Activated CD8-positive, alpha-beta memory T cell treated with anti-CD3 and anti-CD28 coated beads, Interleukin-2, amount 50 U/mL, for 4 hours (primary cell): ENCODE results near the gene MYH14.
A peak's percentile ranks its signal among the peaks of the same experiment; 100 is the strongest.
"Not testable (repeated sequence)": the region's sequence is repeated elsewhere in the genome, so short reads cannot be mapped to it uniquely, and the experiment has no call there.

Source experiments
- DNase-seq: peaks from one replicate; pipeline ENCODE4 v3.0.0-alpha.2; 2020

MYH14 gene

DNA sequence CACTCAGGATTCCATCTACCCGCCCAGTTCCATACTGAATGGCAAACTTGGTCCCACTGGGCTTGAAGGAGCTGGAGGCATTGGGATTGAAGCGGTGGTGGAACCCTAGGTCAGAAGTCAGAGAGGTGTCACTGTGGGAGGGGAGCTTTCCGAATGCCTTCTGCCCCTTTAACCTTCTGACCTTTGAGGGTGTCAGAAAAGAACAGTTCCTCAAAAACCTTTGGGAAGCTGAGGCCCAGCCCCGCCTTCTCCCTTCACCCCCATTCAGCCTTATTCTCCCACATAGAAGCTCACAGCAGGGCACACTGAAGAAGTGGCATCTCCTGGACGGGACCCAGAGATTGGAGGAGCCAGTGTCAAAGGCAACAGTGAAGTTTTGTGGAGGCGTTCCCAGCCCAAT is 133.6 kb downstream of the MYH14 start:
- DNase-seq: not testable (repeated sequence)

DNA sequence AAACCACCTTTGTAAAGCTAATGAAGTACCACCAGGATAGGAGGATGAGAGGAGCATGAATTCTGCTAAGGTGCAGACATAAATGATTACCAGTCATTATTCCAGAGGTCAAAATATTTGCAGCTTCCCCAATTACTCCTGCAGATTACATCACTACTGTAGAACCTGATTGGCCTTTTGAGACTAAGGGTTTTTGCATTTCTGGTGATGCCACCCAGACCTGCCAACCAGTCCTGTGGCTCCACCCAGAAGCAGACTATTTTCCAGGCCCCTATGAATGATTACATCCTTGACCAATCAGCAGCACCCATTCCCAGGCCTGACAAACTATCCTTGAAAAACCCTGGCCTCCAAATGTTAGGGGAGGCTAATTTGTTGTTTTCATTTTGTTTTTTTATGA is 136.9 kb downstream of the MYH14 start:
- no peak for DNase-seq

DNA sequence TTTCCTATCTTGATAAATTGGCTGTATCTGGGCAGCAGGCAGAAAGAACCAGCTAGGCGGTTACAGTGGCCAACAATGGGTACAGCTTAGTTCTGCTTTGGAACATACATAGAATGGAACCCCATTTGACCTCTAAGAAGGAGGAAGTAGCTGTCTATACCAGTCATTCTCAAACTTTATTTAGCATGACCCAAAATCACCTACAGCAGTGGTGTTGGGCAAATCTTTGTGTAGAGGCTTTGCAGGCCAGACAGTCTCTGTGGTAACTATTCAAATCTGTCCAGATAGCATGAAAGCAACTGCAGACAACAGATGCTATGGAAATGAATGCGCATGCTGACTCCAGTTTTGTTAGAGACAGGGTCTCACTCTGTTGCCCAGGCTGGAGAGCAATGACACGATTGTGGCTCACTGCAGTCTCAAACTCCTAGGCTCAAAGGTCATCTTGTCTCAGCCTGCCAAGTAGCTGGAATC is 137.7 kb downstream of the MYH14 start:
- DNase-seq: no peak

DNA sequence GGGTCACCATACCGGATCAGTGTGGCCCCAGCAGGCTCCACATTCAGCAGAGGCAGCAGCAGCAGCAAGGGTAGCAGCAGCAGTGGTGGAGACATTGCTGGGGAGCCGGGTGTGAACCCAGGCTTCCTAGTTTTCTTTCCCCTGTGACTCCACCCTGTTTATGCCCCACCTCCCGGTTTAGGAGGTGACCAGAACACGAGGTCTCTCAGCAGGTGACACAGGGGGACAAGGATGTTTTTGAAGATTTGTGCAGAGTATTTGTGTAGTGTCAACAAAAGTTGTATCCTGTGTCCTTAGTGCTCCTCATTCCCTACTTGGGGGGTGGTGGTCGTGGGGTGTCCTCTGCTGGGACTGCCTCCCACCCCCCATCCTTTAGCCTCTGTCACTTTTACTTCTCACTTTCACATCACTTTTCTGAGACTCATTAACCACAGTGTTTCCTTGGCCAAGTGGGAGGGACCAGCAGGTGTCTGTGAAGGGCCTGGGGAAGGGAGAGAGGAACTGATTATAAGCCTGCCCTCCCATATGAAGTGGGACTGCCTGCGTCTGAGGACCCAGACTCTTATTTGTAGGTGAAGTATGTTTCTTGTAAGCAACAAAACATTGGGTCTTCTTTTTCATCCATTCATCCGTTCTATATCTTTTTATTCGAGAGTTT is 141.4 kb downstream of the MYH14 start:
- DNase-seq: no peak

DNA sequence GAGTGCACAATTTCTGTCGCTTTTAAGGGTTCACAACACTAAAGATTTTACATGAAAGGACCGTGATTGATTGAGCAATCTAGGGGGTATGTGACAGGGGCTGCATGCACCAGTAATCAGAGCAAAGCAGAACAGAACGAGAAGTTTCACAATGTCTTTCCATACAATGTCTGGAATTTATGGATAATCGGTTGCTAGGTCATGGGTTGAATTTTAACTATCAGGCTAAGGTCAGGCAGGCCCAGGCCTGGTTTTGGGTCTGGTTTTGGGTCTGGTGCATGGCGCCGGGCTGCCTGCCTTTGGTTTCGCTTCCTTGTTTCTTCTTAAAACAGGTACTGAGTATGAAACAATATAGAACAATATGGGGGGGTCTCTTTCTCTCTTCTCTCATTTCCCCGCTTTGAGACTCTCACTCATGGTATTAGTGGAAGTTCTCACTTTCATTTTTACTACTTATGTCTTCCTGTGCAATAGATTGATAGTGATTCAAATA is 143.7 kb downstream of the MYH14 start:
- not testable (repeated sequence) for DNase-seq

DNA sequence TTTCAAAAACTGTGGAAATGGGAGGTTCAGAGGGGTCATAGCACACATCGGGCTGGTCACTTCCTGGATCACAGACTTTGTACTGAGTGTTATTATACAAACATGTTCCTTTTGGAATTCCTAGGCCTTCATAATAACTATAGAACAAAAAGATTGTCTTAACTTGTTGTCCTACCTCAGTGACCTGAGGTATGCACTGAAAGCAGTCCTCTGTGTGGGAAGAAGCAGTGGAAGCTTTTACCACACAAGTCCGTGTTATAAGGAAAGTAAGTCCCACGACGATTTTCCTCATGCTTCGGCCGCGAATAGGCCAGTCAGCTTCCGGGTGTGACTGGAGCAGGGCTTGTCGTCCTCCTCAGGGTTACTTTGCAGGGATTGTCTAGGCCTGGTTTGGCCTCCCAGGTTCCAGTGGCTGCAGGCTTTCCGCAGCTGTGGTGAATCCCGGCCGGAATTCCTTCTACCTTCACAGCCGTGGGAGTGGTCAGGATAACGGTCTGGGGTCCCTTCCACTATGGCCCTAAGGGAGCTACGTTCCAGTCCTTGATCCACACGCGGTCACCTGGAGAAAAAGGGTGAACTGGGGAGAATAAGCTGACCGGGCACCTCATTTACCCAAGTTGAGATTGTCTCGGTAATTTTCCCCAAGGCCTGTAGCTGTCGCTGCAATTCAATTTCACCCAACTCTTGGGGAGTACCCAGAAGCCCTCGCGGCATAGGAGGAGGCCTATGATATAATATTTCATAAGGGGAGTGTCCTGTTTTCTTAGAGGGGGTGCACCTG is 146.0 kb downstream of the MYH14 start:
- no peak for DNase-seq

DNA sequence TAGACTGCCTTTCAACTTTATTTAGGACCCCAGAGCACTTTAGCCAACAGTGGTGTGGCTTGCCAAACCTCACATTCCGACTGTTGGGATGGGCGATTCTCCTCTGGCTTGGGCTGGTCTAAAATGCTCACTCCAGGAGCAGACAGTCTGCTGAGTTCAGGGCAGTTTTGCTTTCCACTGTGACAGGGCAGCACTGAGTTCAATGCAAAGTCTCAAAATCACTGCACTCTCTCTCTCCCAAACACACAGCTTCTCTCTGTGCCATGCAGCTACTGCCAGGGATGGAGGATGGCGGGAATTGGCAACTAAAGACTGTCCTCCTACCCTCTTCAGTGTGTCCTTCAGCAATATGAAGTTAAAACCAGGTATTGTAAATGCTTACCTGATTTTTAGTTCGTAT is 148.8 kb downstream of the MYH14 start:
- no peak for DNase-seq

DNA sequence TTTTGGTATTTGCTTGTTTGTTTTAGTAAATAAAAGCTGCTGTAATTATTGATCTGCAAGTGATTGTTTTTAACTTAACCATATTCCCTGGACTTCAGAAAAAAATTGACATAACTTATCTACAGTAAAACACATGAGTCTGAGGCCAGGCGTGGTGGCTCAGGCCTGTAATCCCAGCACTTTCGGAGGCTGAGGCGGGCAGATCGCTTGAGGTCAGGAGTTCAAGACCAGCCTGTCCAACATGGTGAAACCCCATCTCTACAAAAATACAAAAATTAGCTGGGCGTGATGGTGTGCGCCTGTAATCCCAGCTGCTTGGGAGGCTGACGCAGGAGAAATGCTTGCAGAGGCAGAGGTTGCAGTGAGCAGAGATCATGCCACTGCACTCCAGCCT is 150.1 kb downstream of the MYH14 start:
- not testable (repeated sequence) for DNase-seq

DNA sequence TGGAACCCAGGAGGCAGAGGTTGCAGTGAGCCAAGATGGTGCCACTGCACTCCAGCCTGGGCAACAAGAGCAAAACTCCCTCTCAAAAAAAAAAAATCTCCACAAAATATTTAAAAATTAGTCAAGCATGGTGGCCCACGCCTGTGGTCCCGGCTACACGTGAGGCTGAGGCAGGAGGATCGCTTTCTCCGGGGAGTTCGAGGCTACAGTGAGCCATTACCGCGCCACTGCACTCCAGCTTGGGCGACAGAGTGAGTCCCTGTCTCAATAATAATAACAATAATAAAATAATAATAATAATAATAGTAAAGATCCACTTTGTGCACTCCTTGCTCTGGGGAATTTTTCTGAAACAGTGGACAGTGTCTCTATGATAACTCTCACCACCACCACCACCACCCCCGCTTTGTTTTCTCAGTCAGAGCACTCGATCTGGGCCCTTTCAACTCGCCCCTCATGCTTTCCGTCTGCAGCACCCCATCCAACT is 153.3 kb downstream of the MYH14 start:
- DNase-seq: no peak

DNA sequence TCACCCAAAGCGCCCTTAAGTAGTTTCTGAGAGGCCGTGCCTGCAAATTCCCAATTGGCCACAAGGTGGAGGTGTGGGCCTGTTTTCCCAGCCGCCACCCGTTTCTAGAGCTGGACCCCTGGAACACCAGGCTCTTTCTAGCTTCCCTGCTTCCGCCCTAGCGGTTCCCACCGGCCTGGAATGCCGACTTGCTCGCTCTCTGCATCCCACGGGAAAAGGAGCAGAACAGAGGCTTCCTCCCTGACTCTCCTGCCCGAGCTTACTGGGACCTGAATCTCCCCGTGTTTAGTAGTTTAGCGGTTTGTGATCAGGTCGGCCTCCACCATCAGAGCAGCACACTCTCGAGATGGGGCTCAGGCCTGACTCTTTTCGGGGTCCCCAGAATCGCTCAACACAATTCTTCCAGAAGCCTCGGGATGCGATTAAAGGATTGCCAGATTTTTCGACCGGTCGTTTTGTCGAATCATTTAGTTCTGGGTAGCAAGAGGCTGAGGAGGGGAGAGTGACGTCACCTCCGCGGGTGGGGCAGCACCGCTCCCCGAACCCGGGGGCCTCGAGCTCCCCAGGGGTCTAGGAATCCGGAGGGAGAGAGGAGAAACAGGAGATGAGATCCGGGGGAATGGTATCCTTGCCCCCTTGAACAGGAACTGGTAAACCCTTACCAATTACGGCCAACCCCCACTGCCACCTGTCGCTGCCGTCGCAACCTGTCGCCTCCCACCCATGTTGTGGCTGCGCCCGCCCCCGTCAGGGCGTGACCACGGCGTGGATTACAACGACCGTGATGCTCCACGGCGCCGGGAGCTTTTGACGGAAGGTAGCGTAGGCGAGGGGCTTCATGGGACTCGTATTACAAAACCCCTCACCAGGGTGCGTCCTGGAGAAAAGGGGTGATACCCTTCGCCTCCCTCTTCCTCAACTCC is 154.0 kb downstream of the MYH14 start:
- DNase-seq: peak; percentile 90

DNA sequence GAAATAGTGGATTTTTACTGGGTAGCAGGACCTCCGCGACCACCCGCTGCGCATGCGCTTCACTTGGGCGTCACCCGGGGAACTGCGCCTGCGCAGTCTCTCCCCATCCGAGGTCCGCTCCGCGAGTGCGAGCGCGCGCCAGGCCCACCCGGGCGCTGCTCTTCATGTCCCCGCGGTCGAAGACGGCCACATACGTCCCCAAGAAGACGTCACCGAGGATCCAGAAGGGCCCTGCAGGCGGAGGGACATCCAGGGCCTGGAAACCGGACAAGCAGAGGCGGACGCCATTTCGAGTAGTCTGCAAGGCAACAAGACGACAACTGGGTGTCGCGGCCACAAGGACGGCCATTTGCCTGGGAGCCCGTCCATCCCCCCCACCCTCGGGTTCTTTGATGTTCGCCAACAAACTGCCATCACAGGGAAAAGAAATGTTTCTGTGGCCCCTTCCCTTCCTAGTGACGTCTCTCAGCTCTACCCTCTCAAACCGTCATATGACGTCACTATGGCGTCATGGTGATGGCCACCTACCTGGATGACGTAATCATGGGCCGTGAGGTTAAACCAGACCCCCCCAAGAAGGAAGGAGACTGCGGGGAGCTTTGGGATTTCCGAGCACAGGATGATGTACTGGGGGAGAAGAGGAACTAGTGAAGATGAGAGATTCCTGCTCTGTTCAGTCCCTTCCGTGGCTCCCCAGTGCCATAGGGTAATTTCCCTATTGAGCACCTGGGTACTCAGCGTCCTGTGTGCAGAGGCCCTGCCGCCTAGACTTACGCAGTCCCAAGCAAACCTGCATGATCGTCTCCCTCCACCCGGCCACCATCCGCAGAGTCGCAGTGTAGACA is 155.3 kb downstream of the MYH14 start:
- DNase-seq: peak; percentile 79

DNA sequence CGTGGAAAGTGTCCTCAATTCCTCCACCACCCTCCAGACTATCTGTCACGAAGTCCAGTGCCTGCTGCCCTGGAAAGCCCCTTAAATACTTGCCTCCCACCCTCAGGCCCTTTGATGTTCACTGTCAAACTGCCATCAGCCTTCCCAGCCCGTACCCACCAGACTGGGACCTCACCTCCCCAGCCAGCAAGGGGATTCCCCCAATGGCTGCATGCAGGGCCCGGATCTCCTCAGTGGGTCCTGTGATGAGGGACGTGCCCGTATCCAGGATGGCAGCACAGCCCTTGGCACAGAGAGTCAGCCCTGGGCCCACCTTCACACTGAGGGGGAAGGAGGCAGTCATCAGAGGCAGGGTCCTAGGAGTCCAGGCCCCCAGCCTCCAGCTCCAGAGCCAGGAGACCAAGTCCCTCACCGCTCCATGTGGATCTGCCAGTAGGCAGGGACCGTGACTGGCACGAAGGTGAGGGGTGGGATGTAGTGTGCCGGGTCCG is 156.0 kb downstream of the MYH14 start:
- DNase-seq: no peak
